Activated CD8-positive, alpha-beta memory T cell treated with anti-CD3 and anti-CD28 coated beads for 48 hours (primary cell): ENCODE data around the gene PKHD1.

Source experiments
- DNase-seq, 3 experiments: peaks; one replicate each; pipeline ENCODE4 v3.0.0-alpha.2; 2020; ENCODE audit warnings: low read depth in 2 of 3, low spot score in 2 of 3

PKHD1 gene

GRCh38 chr6:51719297-51719696 is 368.1 kb downstream of the PKHD1 start:
- DNase-seq = no peak

GRCh38 chr6:51718533-51718932 is 368.9 kb downstream of the PKHD1 start:
- no peak for DNase-seq

GRCh38 chr6:51717477-51717876 is 369.9 kb downstream of the PKHD1 start:
- DNase-seq = no peak

- no peak for DNase-seq
Measured at GRCh38 chr6:51711876-51712275, 375.5 kb downstream of the PKHD1 start.

- DNase-seq = no peak
Measured at GRCh38 chr6:51706086-51706485, 381.3 kb downstream of the PKHD1 start.

- DNase-seq = no peak
Measured at GRCh38 chr6:51704932-51705540, 382.4 kb downstream of the PKHD1 start.

- DNase-seq = no peak
Measured at GRCh38 chr6:51702851-51703250, 384.6 kb downstream of the PKHD1 start.

- no peak for DNase-seq
Measured at GRCh38 chr6:51684603-51685002, 402.8 kb downstream of the PKHD1 start.

- no peak for DNase-seq
Measured at GRCh38 chr6:51684038-51684437, 403.4 kb downstream of the PKHD1 start.

- no peak for DNase-seq
Measured at GRCh38 chr6:51678905-51679620, 408.4 kb downstream of the PKHD1 start.

GRCh38 chr6:51678274-51678673 is 409.1 kb downstream of the PKHD1 start:
- DNase-seq = no peak

- DNase-seq = no peak
Measured at GRCh38 chr6:51675922-51676275, 411.5 kb downstream of the PKHD1 start.

- no peak for DNase-seq
Measured at GRCh38 chr6:51675020-51675921, 412.1 kb downstream of the PKHD1 start.

GRCh38 chr6:51663525-51663924 is 423.9 kb downstream of the PKHD1 start:
- DNase-seq = no peak

GRCh38 chr6:51660767-51661166 is 426.6 kb downstream of the PKHD1 start:
- DNase-seq = no peak

- no peak for DNase-seq
Measured at GRCh38 chr6:51657491-51657890, 429.9 kb downstream of the PKHD1 start.

- DNase-seq = no peak
Measured at GRCh38 chr6:51655517-51655916, 431.9 kb downstream of the PKHD1 start.

- no peak for DNase-seq
Measured at GRCh38 chr6:51654647-51655046, 432.8 kb downstream of the PKHD1 start.

GRCh38 chr6:51651132-51651817 is 436.1 kb downstream of the PKHD1 start:
- DNase-seq = no peak

GRCh38 chr6:51648774-51649173 is 438.6 kb downstream of the PKHD1 start:
- no peak for DNase-seq

- DNase-seq = no peak
Measured at GRCh38 chr6:51648236-51648635, 439.2 kb downstream of the PKHD1 start.
